Measurements from ENCODE around the gene QKI.

Gene QKI

DNA sequence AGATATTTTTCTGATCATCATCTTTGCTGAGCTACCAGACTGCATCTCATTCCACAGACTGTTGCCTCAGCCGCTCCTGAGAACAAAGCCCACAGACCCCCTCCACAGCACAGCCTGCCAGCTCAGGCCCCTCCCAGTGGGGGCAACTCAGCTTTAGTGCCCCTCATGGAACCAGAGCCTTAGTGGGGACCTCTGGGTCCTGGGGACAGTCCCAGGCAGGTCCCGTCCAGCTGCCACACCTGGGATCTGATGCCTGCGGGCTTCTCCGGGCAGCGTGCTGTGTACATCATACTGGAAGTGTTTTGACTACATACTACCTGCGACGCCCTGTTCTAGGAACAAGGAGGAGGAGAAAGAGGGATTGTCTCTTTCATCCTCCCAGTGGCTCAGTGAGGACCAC is 38.3 kb upstream of the QKI start:
- TF ChIP-seq, protein P1, sequence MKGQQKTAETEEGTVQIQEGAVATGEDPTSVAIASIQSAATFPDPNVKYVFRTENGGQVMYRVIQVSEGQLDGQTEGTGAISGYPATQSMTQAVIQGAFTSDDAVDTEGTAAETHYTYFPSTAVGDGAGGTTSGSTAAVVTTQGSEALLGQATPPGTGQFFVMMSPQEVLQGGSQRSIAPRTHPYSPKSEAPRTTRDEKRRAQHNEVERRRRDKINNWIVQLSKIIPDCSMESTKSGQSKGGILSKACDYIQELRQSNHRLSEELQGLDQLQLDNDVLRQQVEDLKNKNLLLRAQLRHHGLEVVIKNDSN (IDR thresholded peaks at IDR 0.05) = no peak
- TF ChIP-seq CEBPB (IDR thresholded peaks at IDR 0.05) (no peak), TAF1 (IDR thresholded peaks at IDR 0.05; ENCODE audit: low read depth) (no peak), TCF12 (IDR thresholded peaks at IDR 0.05; ENCODE audit: low read depth) (no peak), TEAD4 (IDR thresholded peaks at IDR 0.05) (no peak), FOXM1 (IDR thresholded peaks at IDR 0.05; ENCODE audit: borderline replicate concordance, low read depth) (no peak), EP300 (IDR thresholded peaks at IDR 0.05; ENCODE audit: borderline replicate concordance) (no peak)

DNA sequence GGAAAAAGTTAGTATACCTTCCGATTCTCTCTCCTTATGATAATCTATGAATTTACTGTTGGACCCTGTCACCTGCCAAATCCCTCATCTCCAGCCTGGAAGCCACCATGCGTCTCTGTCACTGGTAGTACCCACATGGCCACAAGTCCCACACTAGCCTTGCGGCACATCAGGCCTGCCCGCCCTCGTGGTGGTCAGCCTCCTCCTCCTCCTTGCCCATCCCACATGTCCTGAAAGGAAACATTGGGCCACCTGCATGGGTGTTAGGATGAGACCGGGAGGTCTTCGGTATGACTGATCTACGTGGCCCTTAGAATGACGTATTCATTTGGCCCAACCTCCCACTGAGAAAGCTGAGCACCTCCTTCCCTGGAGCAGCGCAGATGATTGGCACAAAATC is 37.0 kb upstream of the QKI start:
- TF ChIP-seq YY1 (IDR thresholded peaks at IDR 0.05; ENCODE audit: low read depth) (no peak), TAF1 (IDR thresholded peaks at IDR 0.05; ENCODE audit: low read depth) (no peak), FOXM1 (IDR thresholded peaks at IDR 0.05; ENCODE audit: borderline replicate concordance, low read depth) (no peak), CREB1 (IDR thresholded peaks at IDR 0.05; ENCODE audit: low read depth) (no peak), ZBTB7A (IDR thresholded peaks at IDR 0.05; ENCODE audit: low read depth) (no peak), EP300 (IDR thresholded peaks at IDR 0.05; ENCODE audit: borderline replicate concordance) (no peak), EGR1 (IDR thresholded peaks at IDR 0.05) (no peak), NFIC (IDR thresholded peaks at IDR 0.05) (no peak)
- TF ChIP-seq, protein P2, sequence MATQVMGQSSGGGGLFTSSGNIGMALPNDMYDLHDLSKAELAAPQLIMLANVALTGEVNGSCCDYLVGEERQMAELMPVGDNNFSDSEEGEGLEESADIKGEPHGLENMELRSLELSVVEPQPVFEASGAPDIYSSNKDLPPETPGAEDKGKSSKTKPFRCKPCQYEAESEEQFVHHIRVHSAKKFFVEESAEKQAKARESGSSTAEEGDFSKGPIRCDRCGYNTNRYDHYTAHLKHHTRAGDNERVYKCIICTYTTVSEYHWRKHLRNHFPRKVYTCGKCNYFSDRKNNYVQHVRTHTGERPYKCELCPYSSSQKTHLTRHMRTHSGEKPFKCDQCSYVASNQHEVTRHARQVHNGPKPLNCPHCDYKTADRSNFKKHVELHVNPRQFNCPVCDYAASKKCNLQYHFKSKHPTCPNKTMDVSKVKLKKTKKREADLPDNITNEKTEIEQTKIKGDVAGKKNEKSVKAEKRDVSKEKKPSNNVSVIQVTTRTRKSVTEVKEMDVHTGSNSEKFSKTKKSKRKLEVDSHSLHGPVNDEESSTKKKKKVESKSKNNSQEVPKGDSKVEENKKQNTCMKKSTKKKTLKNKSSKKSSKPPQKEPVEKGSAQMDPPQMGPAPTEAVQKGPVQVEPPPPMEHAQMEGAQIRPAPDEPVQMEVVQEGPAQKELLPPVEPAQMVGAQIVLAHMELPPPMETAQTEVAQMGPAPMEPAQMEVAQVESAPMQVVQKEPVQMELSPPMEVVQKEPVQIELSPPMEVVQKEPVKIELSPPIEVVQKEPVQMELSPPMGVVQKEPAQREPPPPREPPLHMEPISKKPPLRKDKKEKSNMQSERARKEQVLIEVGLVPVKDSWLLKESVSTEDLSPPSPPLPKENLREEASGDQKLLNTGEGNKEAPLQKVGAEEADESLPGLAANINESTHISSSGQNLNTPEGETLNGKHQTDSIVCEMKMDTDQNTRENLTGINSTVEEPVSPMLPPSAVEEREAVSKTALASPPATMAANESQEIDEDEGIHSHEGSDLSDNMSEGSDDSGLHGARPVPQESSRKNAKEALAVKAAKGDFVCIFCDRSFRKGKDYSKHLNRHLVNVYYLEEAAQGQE (IDR thresholded peaks at IDR 0.05; ENCODE audit: low read depth) = no peak

DNA sequence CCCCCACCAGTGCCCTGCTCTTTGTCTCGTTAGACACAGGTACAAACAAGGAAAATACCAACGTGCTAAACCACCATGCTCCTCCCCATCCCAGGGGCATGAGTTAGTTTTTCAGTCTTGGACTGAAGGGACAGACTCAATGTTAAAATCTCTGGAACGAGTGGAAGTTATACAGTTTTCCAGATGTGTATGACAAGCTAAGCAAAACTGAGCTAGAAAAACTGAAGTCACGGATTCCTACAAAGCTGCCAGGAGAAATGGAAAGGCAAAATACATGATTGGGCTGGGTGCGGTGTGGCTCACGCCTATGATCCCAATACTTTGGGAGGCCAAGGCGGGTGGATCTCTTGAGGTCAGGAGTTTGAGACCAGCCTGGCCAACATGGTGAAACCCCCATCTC is 34.3 kb upstream of the QKI start:
- TF ChIP-seq, protein P3, sequence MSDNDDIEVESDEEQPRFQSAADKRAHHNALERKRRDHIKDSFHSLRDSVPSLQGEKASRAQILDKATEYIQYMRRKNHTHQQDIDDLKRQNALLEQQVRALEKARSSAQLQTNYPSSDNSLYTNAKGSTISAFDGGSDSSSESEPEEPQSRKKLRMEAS (IDR thresholded peaks at IDR 0.05) = no peak
- TF ChIP-seq TEAD4 (IDR thresholded peaks at IDR 0.05) (no peak), TCF12 (IDR thresholded peaks at IDR 0.05; ENCODE audit: low read depth) (no peak), CEBPB (IDR thresholded peaks at IDR 0.05) (no peak), CREB1 (IDR thresholded peaks at IDR 0.05; ENCODE audit: low read depth) (no peak), FOXM1 (IDR thresholded peaks at IDR 0.05; ENCODE audit: borderline replicate concordance, low read depth) (no peak), EGR1 (IDR thresholded peaks at IDR 0.05) (no peak), TAF1 (IDR thresholded peaks at IDR 0.05; ENCODE audit: low read depth) (no peak), YY1 (IDR thresholded peaks at IDR 0.05; ENCODE audit: low read depth) (no peak), RAD21 (IDR thresholded peaks at IDR 0.05; ENCODE audit: low read depth) (no peak), ZBTB7A (IDR thresholded peaks at IDR 0.05; ENCODE audit: low read depth) (no peak)
- TF ChIP-seq, protein P2 (IDR thresholded peaks at IDR 0.05; ENCODE audit: low read depth) = no peak
- TF ChIP-seq, protein P1 (IDR thresholded peaks at IDR 0.05) = no peak

DNA sequence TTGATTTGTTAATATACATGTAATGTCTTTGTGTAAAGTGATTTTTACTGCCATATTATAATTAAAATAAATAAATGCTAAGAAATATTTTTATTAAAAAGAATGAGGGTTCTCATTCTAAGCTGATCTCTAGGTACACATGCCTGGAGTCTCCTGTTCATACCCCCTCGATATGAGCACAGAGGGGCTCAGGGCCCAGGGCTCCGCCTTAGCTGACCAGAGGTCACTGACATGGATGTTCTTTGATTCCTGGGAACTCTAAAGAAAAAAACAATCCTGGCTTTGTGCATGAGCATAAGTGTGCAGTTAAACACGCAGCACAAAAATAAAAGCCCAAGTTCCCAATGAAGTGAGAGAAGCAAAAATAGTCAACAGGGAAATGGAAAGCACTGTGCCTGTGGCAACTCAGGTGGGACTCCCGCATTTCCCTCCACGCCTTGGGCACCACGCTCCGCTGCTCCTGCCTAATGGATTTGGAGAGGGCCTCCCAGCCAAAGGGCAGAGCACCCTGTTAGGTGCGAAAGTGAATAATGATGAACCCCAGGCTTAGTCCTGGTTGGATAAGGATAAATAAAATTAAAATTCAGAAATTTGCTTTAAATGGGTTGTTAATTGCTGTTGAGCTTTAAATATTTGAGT is 33.3 kb upstream of the QKI start:
- TF ChIP-seq NFIC (IDR thresholded peaks at IDR 0.05) (no peak), EGR1 (IDR thresholded peaks at IDR 0.05) (no peak), CREB1 (IDR thresholded peaks at IDR 0.05; ENCODE audit: low read depth) (no peak), FOXM1 (IDR thresholded peaks at IDR 0.05; ENCODE audit: borderline replicate concordance, low read depth) (no peak)

DNA sequence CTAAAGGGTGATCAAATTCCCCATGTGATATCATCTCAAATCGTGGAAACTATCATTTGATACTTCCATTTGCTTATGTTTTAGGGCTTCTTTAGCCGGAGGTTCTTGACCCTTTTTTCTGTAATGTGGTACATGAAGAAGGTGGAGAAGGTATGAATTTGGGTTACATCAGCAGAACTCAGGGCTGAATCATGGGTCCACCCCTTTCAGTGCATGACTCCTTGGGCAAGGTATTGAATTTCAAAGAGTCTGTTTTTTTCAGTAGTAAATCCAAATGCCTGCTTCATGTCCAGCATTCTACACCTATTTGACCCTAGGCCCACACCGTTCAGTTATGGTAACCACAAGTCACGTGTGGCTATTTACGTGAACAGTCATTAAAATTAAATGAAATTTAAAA is 30.6 kb upstream of the QKI start:
- TF ChIP-seq, protein P2 (IDR thresholded peaks at IDR 0.05; ENCODE audit: low read depth) = no peak
- no peak for TF ChIP-seq CREB1 (IDR thresholded peaks at IDR 0.05; ENCODE audit: low read depth)
- TF ChIP-seq, protein P3 (IDR thresholded peaks at IDR 0.05) = no peak
- no peak for TF ChIP-seq YY1 (IDR thresholded peaks at IDR 0.05; ENCODE audit: low read depth)
- no peak for TF ChIP-seq TCF12 (IDR thresholded peaks at IDR 0.05; ENCODE audit: low read depth)
- TF ChIP-seq CEBPB (IDR thresholded peaks at IDR 0.05) = no peak
- TF ChIP-seq TAF1 (IDR thresholded peaks at IDR 0.05; ENCODE audit: low read depth) = no peak
- no peak for TF ChIP-seq RAD21 (IDR thresholded peaks at IDR 0.05; ENCODE audit: low read depth)
- TF ChIP-seq ZBTB7A (IDR thresholded peaks at IDR 0.05; ENCODE audit: low read depth) = no peak
- no peak for TF ChIP-seq EGR1 (IDR thresholded peaks at IDR 0.05)
- TF ChIP-seq TEAD4 (IDR thresholded peaks at IDR 0.05) = no peak
- TF ChIP-seq, protein P1 (IDR thresholded peaks at IDR 0.05) = no peak
- no peak for TF ChIP-seq EP300 (IDR thresholded peaks at IDR 0.05; ENCODE audit: borderline replicate concordance)
- no peak for TF ChIP-seq FOXM1 (IDR thresholded peaks at IDR 0.05; ENCODE audit: borderline replicate concordance, low read depth)
- no peak for TF ChIP-seq NFIC (IDR thresholded peaks at IDR 0.05)
